ENCODE data around the gene KCNH1.

The KCNH1 gene

GRCh38 chr1:210736713-210737112 lies 397.2 kb downstream of the KCNH1 start:
- Histone ChIP-seq H3K36me3 (ENCODE audit: control insufficient read depth in 2 of 2, insufficient read depth in 1 of 2, low read length in 2 of 2) (no peaks in the 10 kb centered on the region), H3K4me3 (ENCODE audit: low read depth, low read length) (no peak overlapping the region), H3K4me1 (ENCODE audit: control insufficient read depth, insufficient read depth, low read length) (no peaks in the 10 kb centered on the region), H3K9me3 (ENCODE audit: control insufficient read depth, insufficient read depth, low read depth, low read length) (no peaks in the 10 kb centered on the region), H3K27ac (ENCODE audit: extremely low read depth, low read depth, low read length) (no peak overlapping the region)
- TF ChIP-seq KLF1 (tag by site-specific recombination; IDR thresholded peaks at IDR 0.05) (no peak), ZNF571 (tag by site-specific recombination; IDR thresholded peaks at IDR 0.05) (no peak), GLIS1 (tag by site-specific recombination; IDR thresholded peaks at IDR 0.05) (no peak), ZSCAN18 (tag by site-specific recombination; IDR thresholded peaks at IDR 0.05) (no peak), SP7 (tag by site-specific recombination; IDR thresholded peaks at IDR 0.05) (no peak), ZFP41 (tag by site-specific recombination; IDR thresholded peaks at IDR 0.05; ENCODE audit: borderline replicate concordance) (no peak), ZSCAN23 (tag by site-specific recombination; IDR thresholded peaks at IDR 0.05) (no peak), ZNF239 (tag by site-specific recombination; IDR thresholded peaks at IDR 0.05) (no peak), ZNF473 (tag by site-specific recombination; IDR thresholded peaks at IDR 0.05) (no peak), ZNF174 (tag by site-specific recombination; IDR thresholded peaks at IDR 0.05) (no peak), TSHZ1 (tag by site-specific recombination; IDR thresholded peaks at IDR 0.05; ENCODE audit: borderline replicate concordance) (no peak), ZNF138 (tag by site-specific recombination; IDR thresholded peaks at IDR 0.05; ENCODE audit: borderline replicate concordance) (no peak), ZNF548 (tag by site-specific recombination; IDR thresholded peaks at IDR 0.05) (no peak), ZNF596 (tag by site-specific recombination; IDR thresholded peaks at IDR 0.05) (no peak), KLF17 (tag by site-specific recombination; IDR thresholded peaks at IDR 0.05) (no peak), INSM2 (tag by site-specific recombination; IDR thresholded peaks at IDR 0.05) (no peak), ZFP37 (tag by site-specific recombination; IDR thresholded peaks at IDR 0.05) (no peak)
- ChIA-PET POLR2A (no interaction called here), CTCF (interaction anchor here (1.2 kb wide), 1 partner anchor 398 kb away, joined by 4 read pairs; the partner anchor contains the start of gene KCNH1)

GRCh38 chr1:210731597-210731996 lies 402.4 kb downstream of the KCNH1 start:
- Histone ChIP-seq H3K4me3 (ENCODE audit: low read depth, low read length) (no peak overlapping the region), H3K4me1 (ENCODE audit: control insufficient read depth, insufficient read depth, low read length) (no peaks in the 10 kb centered on the region), H3K9me3 (ENCODE audit: control insufficient read depth, insufficient read depth, low read depth, low read length) (no peaks in the 10 kb centered on the region), H3K27ac (ENCODE audit: extremely low read depth, low read depth, low read length) (no peak overlapping the region), H3K36me3 (ENCODE audit: control insufficient read depth in 2 of 2, insufficient read depth in 1 of 2, low read length in 2 of 2) (no peaks in the 10 kb centered on the region)
- CTCF ChIA-PET: no interaction called here
- POLR2A ChIA-PET: no interaction called here
- TF ChIP-seq ZNF544 (tag by site-specific recombination; IDR thresholded peaks at IDR 0.05) (no peak), EGR2 (tag by site-specific recombination; IDR thresholded peaks at IDR 0.05; ENCODE audit: low read depth) (no peak), ZNF398 (tag by site-specific recombination; IDR thresholded peaks at IDR 0.05) (no peak), ZNF416 (tag by site-specific recombination; IDR thresholded peaks at IDR 0.05) (no peak), PRDM1 (tag by site-specific recombination; IDR thresholded peaks at IDR 0.05) (no peak), ZBTB49 (tag by site-specific recombination; IDR thresholded peaks at IDR 0.05; ENCODE audit: low read depth) (no peak), ZNF830 (tag by site-specific recombination; IDR thresholded peaks at IDR 0.05; ENCODE audit: low read depth) (no peak), ZBTB21 (tag by site-specific recombination; IDR thresholded peaks at IDR 0.05) (no peak)

Measured in HEK293 (cell line).